ENCODE measurements around the gene MINDY4.

MINDY4 gene

DNA sequence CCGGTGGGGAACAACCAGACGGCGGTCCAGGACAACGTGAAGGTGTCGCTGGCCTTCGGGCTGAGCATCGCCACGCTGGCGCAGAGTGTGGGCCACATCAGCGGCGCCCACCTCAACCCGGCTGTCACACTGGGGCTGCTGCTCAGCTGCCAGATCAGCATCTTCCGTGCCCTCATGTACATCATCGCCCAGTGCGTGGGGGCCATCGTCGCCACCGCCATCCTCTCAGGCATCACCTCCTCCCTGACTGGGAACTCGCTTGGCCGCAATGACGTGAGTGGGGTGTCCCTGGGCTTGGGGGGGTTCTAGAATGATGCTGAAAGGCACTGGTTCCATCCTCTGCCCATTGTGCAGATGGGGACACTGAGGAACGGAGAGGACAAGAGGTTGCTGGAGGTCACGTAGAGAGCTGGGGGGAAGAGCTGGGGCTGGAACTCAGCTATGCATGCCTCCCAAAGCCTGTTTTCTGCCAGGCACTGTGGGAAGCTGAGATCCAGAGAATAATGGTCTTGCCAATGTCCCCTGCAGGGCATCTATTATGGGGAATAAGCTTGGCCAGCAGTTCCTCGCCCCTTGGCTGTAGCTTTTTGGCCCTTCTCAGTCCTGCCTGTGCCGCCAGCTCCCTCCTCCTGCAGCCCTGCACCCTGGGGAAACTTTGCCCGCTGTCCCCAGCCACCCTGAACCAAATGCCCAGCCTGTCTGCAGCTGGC lies 141.0 kb downstream of the MINDY4 start:
- no peak overlapping the region for H2AFZ ChIP-seq (ENCODE audit: low read depth, low read length, severe bottlenecking)
- no peaks in the 10 kb centered on the region for H3F3A ChIP-seq (ENCODE audit: insufficient read depth)
- H3K4me2 ChIP-seq (ENCODE audit: low read depth, low read length, poor library complexity, severe bottlenecking) = no peak overlapping the region
- no peak overlapping the region for H3K4me3 ChIP-seq (ENCODE audit: insufficient read depth, low read length, poor library complexity, severe bottlenecking)
- no peak for TF ChIP-seq EZH2phosphoT487 (conservative IDR thresholded peaks at IDR 0.05; ENCODE audit: low read length)
- H4K20me1 ChIP-seq (ENCODE audit: low read depth, low read length) = no peaks in the 10 kb centered on the region
- no peaks in the 10 kb centered on the region for H3K79me2 ChIP-seq (ENCODE audit: insufficient read depth, low read length)
- H3K27me3 ChIP-seq (ENCODE audit: low read length) = no peaks in the 10 kb centered on the region
- no peak overlapping the region for H3K9ac ChIP-seq (ENCODE audit: low read length)
- no peaks in the 10 kb centered on the region for H3K9me2 ChIP-seq (replicated peaks; ENCODE audit: insufficient read depth, low read length)
- no peaks in the 10 kb centered on the region for H3K36me3 ChIP-seq (ENCODE audit: low read length)
- H3K9me3 ChIP-seq (ENCODE audit: insufficient read depth, low read length) = no peaks in the 10 kb centered on the region
- no peak overlapping the region for H3K27ac ChIP-seq (ENCODE audit: low read depth, low read length)

DNA sequence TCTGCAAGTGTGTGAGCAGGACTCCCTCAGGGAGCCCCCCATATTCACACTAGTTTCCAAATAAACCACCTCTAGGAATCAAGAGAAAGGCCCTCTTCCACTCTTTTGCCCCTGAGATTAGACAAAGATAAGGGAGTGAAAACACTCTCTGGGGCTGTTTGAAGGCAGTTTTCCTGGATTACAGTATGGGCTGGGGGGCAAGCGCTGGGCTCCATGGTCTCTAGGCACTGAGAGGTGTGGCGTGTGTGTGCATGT lies 141.4 kb downstream of the MINDY4 start:
- Histone ChIP-seq H3F3A (ENCODE audit: insufficient read depth) (no peaks in the 10 kb centered on the region), H3K27ac (ENCODE audit: low read depth, low read length) (no peak overlapping the region), H3K4me3 (ENCODE audit: insufficient read depth, low read length, poor library complexity, severe bottlenecking) (no peak overlapping the region), H3K9ac (ENCODE audit: low read length) (no peak overlapping the region), H2AFZ (ENCODE audit: low read depth, low read length, severe bottlenecking) (no peak overlapping the region), H3K9me3 (ENCODE audit: insufficient read depth, low read length) (no peaks in the 10 kb centered on the region), H4K20me1 (ENCODE audit: low read depth, low read length) (no peaks in the 10 kb centered on the region), H3K27me3 (ENCODE audit: low read length) (no peaks in the 10 kb centered on the region), H3K36me3 (ENCODE audit: low read length) (no peaks in the 10 kb centered on the region), H3K4me2 (ENCODE audit: low read depth, low read length, poor library complexity, severe bottlenecking) (no peak overlapping the region), H3K79me2 (ENCODE audit: insufficient read depth, low read length) (no peaks in the 10 kb centered on the region), H3K9me2 (replicated peaks; ENCODE audit: insufficient read depth, low read length) (no peaks in the 10 kb centered on the region)
- TF ChIP-seq CTCF (IDR thresholded peaks at IDR 0.05; ENCODE audit: insufficient read depth, low read length, poor library complexity, severe bottlenecking) (no peak), EZH2phosphoT487 (conservative IDR thresholded peaks at IDR 0.05; ENCODE audit: low read length) (no peak)

DNA sequence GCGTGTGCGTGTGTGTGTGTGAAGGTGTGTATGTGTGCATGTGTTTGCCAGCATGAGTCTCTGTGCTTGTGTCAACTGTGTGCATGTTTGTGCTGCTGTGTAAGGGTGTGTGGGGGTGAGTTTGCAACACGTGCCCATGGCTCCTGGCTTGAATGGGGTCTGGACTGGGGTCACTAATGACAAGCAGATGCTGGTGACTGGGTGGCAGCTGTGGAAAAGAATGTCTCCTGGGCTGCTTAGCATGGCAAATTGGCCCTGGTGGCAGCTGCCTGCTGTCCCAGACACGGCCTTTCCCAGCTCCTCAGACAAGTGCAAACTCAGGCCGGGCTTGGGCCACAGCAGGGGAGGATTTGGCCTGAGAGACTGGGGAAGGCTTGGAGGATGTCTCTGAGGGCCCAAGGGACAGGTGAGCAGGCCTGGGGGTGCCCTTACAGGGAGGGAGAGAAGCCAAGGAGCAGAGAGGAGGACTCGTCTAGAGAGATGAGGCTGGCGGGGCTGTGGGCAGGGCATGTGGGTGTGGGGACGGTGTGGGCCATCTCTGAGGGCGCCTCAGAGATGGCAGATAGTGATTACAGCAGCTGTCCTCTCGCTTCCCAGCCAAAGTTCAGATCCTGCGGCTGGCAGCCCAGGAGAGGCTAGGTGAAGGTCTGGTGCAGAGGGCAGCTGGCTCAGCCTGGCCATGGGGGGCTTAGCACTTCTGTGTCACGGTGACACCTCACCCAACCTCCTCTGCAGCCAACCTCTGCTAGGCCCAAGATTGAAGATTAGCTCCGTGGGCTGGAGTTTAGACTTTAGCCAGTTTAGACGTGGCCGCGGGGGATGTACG lies 142.0 kb downstream of the MINDY4 start:
- H3K27me3 ChIP-seq (ENCODE audit: low read length) = no peaks in the 10 kb centered on the region
- TF ChIP-seq EZH2phosphoT487 (conservative IDR thresholded peaks at IDR 0.05; ENCODE audit: low read length) = no peak
- no peak for TF ChIP-seq CTCF (IDR thresholded peaks at IDR 0.05; ENCODE audit: insufficient read depth, low read length, poor library complexity, severe bottlenecking)
- no peak overlapping the region for H3K9ac ChIP-seq (ENCODE audit: low read length)
- no peaks in the 10 kb centered on the region for H3K79me2 ChIP-seq (ENCODE audit: insufficient read depth, low read length)
- H3K4me3 ChIP-seq (ENCODE audit: insufficient read depth, low read length, poor library complexity, severe bottlenecking) = no peak overlapping the region
- H3K36me3 ChIP-seq (ENCODE audit: low read length) = no peaks in the 10 kb centered on the region
- no peaks in the 10 kb centered on the region for H3K9me3 ChIP-seq (ENCODE audit: insufficient read depth, low read length)
- H3K4me2 ChIP-seq (ENCODE audit: low read depth, low read length, poor library complexity, severe bottlenecking) = no peak overlapping the region
- no peak overlapping the region for H3K27ac ChIP-seq (ENCODE audit: low read depth, low read length)
- no peaks in the 10 kb centered on the region for H3F3A ChIP-seq (ENCODE audit: insufficient read depth)
- H3K9me2 ChIP-seq (replicated peaks; ENCODE audit: insufficient read depth, low read length) = no peaks in the 10 kb centered on the region
- H2AFZ ChIP-seq (ENCODE audit: low read depth, low read length, severe bottlenecking) = no peak overlapping the region
- no peaks in the 10 kb centered on the region for H4K20me1 ChIP-seq (ENCODE audit: low read depth, low read length)

Measured in SU-DHL-6 (cell line).